Spleen (tissue), 11 donors: ENCODE measurements around the gene S100A3. TPM values are rescaled to one million over a fixed set of nuclear protein-coding genes. Genes with fewer than 3 reads are reported as not detected.
A peak's percentile ranks its signal among the peaks of the same experiment; 100 is the strongest.

Experiments
- DNase-seq: peaks from one replicate; pipeline ENCODE4 v3.0.0-alpha.2; 2020
- H3K27ac ChIP-seq, 8 donors: fragments of 200-600 bp; sonication (generic) in 7 of 8; 1 replicate in 4 of 8; 2 replicates in 4 of 8; pipeline versions ENCODE4 v1.5.0 to v1.8.0; 2016 to 2021; ENCODE audit warnings: inconsistent platforms in 4 of 8, mild to moderate bottlenecking in 4 of 8, moderate library complexity in 1 of 8
- H3K27me3 ChIP-seq, 7 donors: fragments of 200-600 bp; sonication (generic) in 6 of 7; replicated peaks in 1 of 7; 1 replicate in 4 of 7; 2 replicates in 3 of 7; pipeline versions ENCODE4 v1.5.0 to v1.8.0; 2016 to 2021; ENCODE audit warnings: inconsistent platforms in 3 of 7, mild to moderate bottlenecking in 1 of 7
- H3K36me3 ChIP-seq, 6 donors: fragments of 200-600 bp; sonication (generic) in 5 of 6; 1 replicate in 4 of 6; 2 replicates in 2 of 6; pipeline versions ENCODE4 v1.5.0 to v1.8.0; 2016 to 2021; ENCODE audit warnings: inconsistent platforms in 2 of 6
- H3K4me1 ChIP-seq, 6 donors: fragments of 200-600 bp; sonication (generic) in 5 of 6; 1 replicate in 3 of 6; 2 replicates in 3 of 6; pipeline versions ENCODE4 v1.5.0 to v1.8.0; 2016 to 2021; ENCODE audit warnings: inconsistent platforms in 3 of 6
- H3K4me3 ChIP-seq, 8 donors: fragments of 200-600 bp; sonication (generic) in 7 of 8; 1 replicate in 4 of 8; 2 replicates in 4 of 8; pipeline versions ENCODE4 v1.5.0 to v1.8.0; 2016 to 2021; ENCODE audit warnings: inconsistent platforms in 4 of 8, mild to moderate bottlenecking in 4 of 8, moderate library complexity in 2 of 8
- H3K9me3 ChIP-seq, 8 donors: fragments of 200-600 bp; sonication (generic) in 7 of 8; 1 replicate in 4 of 8; 2 replicates in 4 of 8; pipeline versions ENCODE4 v1.5.0 to v1.8.0; 2016 to 2021; ENCODE audit warnings: inconsistent platforms in 4 of 8
- CTCF ChIP-seq, 11 experiments: fragments of 200-600 bp in 7 of 11; fragments of 450-650 bp in 4 of 11; sonication (generic) in 4 of 11; IDR thresholded peaks in 8 of 11; conservative IDR thresholded peaks in 3 of 11; 1 replicate in 7 of 11; 2 replicates in 4 of 11; pipeline versions ENCODE4 v1.4.0 to v1.8.0; 2016 to 2021; ENCODE audit warnings: antibody characterized with exemption in 11 of 11, inconsistent platforms in 4 of 11, mild to moderate bottlenecking in 1 of 11
- POLR2A ChIP-seq, 3 donors: fragments of 450-650 bp; IDR thresholded peaks; one replicate each; pipeline ENCODE4 v1.5.1; 2017; ENCODE audit warnings: antibody characterized with exemption in 3 of 3, mild to moderate bottlenecking in 1 of 3
- POLR2AphosphoS5 ChIP-seq, 3 donors: sonication (generic); formaldehyde crosslinking; IDR thresholded peaks; one replicate each; pipeline ENCODE4 v1.5.1; 2017; ENCODE audit warnings: antibody characterized with exemption in 3 of 3
- WGBS, 5 donors: extraction: QIAGEN DNeasy Blood & Tissue Kit in 3 of 5; methylation state at CpG; one replicate each; pipeline versions ENCODE4 v1.1.5 to v1.1.7; 2013 to 2018; 5-methylcytosine and 5-hydroxymethylcytosine counted together
- intact Hi-C: fragments of 100-400 bp; cut with DNase I; formaldehyde crosslinking; loops from one replicate; pipeline ENCODE4 v1.15.0; 2023; ENCODE audit warnings: low total_unique reads
- polyA plus RNA-seq, 3 donors: library from polyadenylated mRNA; stranded (reverse); fragments of 200-250 nt; gene quantifications; one replicate each; pipeline ENCODE4 v1.2.1, GENCODE V29; 2013
- total RNA-seq, 7 donors: library from RNA; depleted of rRNA in 3 of 7; stranded (reverse); fragments of >200 nt in 3 of 7; fragmentation: NEBNext Ultra II Directional in 4 of 7; extraction: Animal tissue kit (Norgen Biotek cat#: 25700) in 4 of 7; gene quantifications; one replicate each; pipeline versions ENCODE4 v1.1.0 to v1.2.1, GENCODE V29; 2016 to 2021
- donor health status: healthy with polysubstance abuse.
- donor health status: DM: no; HTN: no; CAD: no; lungs with moderate emphysema.
- donor health status: DM: no; HTN: no; CAD: no.
- donor health status: Bipolar disorder and iron deficiency.
- donor health status: healthy.
- donor health status: DM: no; HTN: no; CAD: no.
- donor health status: DM: yes; HTN: yes; CAD: no.

Gene S100A3
- total and polyA plus RNA-seq, 10 donors = 0.44 to 2.6 (median 1.2) TPM; not detected in 4

DNA sequence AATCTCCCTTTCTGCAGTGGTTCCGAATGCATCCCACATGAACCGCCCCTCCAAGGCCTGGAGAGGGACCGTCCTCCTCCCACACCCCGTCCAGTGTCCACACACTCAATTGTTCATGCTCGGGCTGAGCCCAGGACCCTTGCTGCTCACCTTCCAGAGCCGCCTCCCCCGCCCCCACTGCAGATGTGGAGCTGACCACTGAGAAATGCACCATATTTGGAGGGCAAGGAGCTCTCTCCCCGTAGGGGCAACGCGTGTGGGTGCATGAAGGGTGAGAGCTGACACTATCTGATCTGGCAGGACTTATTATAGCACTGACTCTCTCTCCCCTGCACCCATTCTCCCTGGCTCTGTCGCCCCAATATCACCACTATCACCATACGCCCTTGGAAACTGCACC, 4.0 kb upstream of the S100A3 start:
- WGBS, 5 donors = 84 to 97% (median 95%) methylated on average over 12 of the region's 12 CpGs
- TF ChIP-seq POLR2A (IDR thresholded peaks at IDR 0.05) (no peak), CTCF (IDR thresholded peaks at IDR 0.05 in 8 of 11, conservative IDR thresholded peaks at IDR 0.05 in 3 of 11) (no peak), POLR2AphosphoS5 (IDR thresholded peaks at IDR 0.05) (no peak)
- H3K4me3 ChIP-seq = no peak overlapping the region
- no peaks in the 10 kb centered on the region for H3K36me3 ChIP-seq
- H3K9me3 ChIP-seq = no peaks in the 10 kb centered on the region
- peak overlapping the region in 3 of 8 donors; percentile 50 to 75 (median 65) for H3K27ac ChIP-seq
- no peaks in the 10 kb centered on the region for H3K27me3 ChIP-seq
- H3K4me1 ChIP-seq = peaks cover 0 to 64% (median 22%) of the 10 kb centered on the region in 6 donors
- intact Hi-C loops = no loop called here
- no peak for DNase-seq

DNA sequence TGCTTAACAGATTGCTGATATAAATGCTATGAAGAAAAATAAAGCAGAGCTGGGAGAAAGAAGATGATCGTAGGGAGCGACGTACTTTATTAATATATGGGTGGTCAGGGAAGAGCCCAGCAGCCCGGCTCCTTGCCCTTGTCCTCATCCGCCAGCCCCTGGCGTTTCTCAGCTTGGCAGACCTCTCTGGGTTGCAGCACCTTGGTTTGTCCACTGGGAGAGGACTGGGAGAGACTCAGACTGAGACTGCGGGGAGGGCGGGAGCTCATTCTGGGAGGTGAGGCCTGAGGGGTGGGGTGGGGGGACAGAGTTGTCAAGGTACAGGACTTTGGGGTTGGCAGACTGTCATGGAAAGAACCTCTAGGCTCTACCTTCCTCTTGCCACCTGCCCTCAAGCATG, 3.3 kb upstream of the S100A3 start:
- peak; percentile 49 for DNase-seq
- Histone ChIP-seq H3K36me3 (no peaks in the 10 kb centered on the region), H3K27ac (no peak overlapping the region), H3K4me3 (no peak overlapping the region), H3K9me3 (no peaks in the 10 kb centered on the region), H3K4me1 (peaks cover 0 to 70% (median 25%) of the 10 kb centered on the region in 6 donors), H3K27me3 (no peaks in the 10 kb centered on the region)
- 88 to 99% (median 95%) methylated on average over 6 to 8 of the region's 8 CpGs for WGBS, 5 donors
- intact Hi-C loops = no loop called here
- TF ChIP-seq POLR2A (IDR thresholded peaks at IDR 0.05) = no peak
- TF ChIP-seq POLR2AphosphoS5 (IDR thresholded peaks at IDR 0.05) = no peak
- no peak for TF ChIP-seq CTCF (IDR thresholded peaks at IDR 0.05 in 8 of 11, conservative IDR thresholded peaks at IDR 0.05 in 3 of 11)

DNA sequence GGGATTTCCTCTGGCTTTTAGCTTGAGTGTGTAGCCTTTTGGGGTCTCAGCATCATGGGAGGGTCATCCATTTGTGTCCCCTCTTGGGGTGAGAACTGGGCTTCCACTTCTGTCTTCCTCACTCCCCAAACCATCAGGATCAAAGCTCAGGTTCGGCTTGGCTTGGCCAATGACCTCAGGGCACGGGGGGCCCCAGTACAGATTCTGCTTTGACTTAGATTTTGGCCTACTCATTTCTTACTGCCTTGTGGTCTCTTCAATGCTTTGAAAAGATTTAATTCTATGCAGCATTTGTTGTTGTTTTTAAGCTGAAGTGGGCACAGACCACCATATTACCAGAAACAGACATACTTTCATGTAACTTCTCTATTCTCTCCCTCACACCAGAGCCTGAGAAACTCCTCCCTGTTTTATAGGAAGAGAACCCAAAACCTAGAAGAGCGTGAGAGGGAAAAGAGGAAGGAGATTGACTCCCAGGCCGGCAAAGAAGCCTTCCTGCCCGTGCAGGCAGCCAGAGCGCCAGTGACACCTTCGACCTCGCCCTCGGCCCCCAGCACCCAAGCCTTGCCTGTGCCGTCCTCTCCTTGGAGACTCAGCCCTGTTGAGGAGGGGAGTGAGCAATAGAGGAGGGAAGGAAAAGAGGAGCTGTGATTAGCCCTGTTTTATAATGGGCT, 1.9 kb upstream of the S100A3 start:
- H3K4me1 ChIP-seq = peaks cover 5 to 78% (median 37%) of the 10 kb centered on the region in 6 donors
- H3K4me3 ChIP-seq = no peak overlapping the region
- no peaks in the 10 kb centered on the region for H3K36me3 ChIP-seq
- H3K9me3 ChIP-seq = no peaks in the 10 kb centered on the region
- TF ChIP-seq POLR2A (IDR thresholded peaks at IDR 0.05) = no peak
- TF ChIP-seq POLR2AphosphoS5 (IDR thresholded peaks at IDR 0.05) = no peak
- TF ChIP-seq CTCF (IDR thresholded peaks at IDR 0.05 in 8 of 11, conservative IDR thresholded peaks at IDR 0.05 in 3 of 11) = no peak
- DNase-seq = peak; percentile 76
- intact Hi-C loops = no loop called here
- peak overlapping the region in 2 of 8 donors; percentile 21 to 70 for H3K27ac ChIP-seq
- no peaks in the 10 kb centered on the region for H3K27me3 ChIP-seq
- WGBS, 5 donors = 42 to 54% (median 52%) methylated on average over 10 of the region's 10 CpGs

DNA sequence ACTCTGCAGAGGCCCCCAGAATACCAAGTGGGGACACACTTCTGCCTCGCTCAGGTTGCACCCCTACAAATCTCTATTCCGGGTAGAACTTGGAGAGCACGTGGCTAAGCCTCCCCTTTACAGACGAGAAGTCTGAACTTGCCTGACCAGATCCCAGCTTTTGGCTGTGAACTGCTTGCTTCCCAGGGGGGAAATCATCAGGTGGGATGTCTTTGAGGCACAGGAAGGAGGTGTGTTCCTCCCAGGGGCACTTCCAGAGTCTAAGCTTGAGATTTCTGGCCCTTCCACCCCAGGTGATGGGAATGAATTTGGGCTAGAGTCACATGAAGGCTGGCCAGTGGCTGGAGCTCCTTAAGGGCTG, 1.3 kb upstream of the S100A3 start:
- peak; percentile 24 for DNase-seq

More for the DNA sequence above, 1.3 kb upstream of the S100A3 start:
- intact Hi-C loops = no loop called here
- Histone ChIP-seq H3K4me3 (no peak overlapping the region), H3K27ac (peak overlapping the region in 1 of 8 donors; percentile 70), H3K27me3 (no peaks in the 10 kb centered on the region), H3K4me1 (peaks cover 9 to 84% (median 43%) of the 10 kb centered on the region in 6 donors), H3K36me3 (no peaks in the 10 kb centered on the region), H3K9me3 (no peaks in the 10 kb centered on the region)
- TF ChIP-seq POLR2A (IDR thresholded peaks at IDR 0.05) (no peak), CTCF (IDR thresholded peaks at IDR 0.05 in 8 of 11, conservative IDR thresholded peaks at IDR 0.05 in 3 of 11) (no peak), POLR2AphosphoS5 (IDR thresholded peaks at IDR 0.05) (no peak)
- WGBS, 5 donors = 90 to 97% (median 93%) methylated on average over 4 of the region's 4 CpGs
